GM19328 (cell line): ENCODE data around the gene ZNF543.

Experiments
- ATAC-seq: cut with Tn5 transposase; IDR thresholded peaks from one replicate; pipeline ENCODE4 v1.9.1; 2021; ENCODE audit warnings: mild to moderate bottlenecking, moderate library complexity; ENCODE audit not compliant: unreplicated experiment

ZNF543 gene

DNA sequence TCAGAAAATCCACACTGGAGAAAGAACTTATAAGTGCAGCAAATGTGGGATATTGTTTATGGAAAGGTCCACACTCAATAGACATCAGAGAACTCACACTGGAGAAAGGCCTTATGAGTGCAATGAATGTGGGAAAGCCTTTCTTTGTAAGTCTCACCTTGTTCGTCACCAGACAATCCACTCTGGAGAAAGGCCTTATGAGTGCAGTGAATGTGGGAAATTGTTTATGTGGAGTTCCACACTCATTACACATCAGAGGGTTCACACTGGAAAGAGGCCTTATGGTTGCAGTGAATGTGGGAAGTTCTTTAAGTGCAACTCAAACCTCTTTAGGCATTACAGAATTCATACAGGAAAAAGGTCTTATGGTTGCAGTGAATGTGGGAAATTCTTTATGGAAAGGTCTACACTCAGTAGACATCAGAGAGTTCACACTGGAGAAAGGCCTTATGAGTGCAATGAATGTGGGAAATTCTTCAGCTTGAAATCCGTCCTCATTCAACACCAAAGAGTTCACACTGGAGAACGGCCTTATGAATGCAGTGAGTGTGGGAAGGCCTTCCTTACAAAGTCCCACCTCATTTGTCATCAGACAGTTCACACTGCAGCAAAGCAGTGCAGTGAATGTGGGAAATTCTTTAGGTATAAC, 57.4 kb downstream of the ZNF543 start:
- ATAC-seq, result no peak
